Erythroblast (primary cell): ENCODE results near the gene AGTPBP1.

Experiments used
- DNase-seq, 2 experiments: peaks; one replicate each; lab custom pipeline; 2025; lab: John Stamatoyannopoulos, UW
- GATA1 ChIP-seq: IDR thresholded peaks from 2 replicates; pipeline ENCODE4 v1.6.1; 2011; ENCODE audit warnings: low read depth, mild to moderate bottlenecking, control low read depth, low read length, moderate library complexity
- POLR2A ChIP-seq: IDR thresholded peaks from 2 replicates; pipeline ENCODE4 v1.6.1; 2011; ENCODE audit warnings: mild to moderate bottlenecking, low read length

AGTPBP1 gene

GRCh38 chr9:85569988-85570387, 171.8 kb downstream of the AGTPBP1 start:
- TF ChIP-seq GATA1 (no peak), POLR2A (no peak)
- no peak for DNase-seq

GRCh38 chr9:85559526-85559925, 182.2 kb downstream of the AGTPBP1 start:
- DNase-seq: no peak
- TF ChIP-seq GATA1: no peak
- TF ChIP-seq POLR2A: no peak

- no peak for DNase-seq
- no peak for TF ChIP-seq POLR2A
- TF ChIP-seq GATA1: no peak
Measured at GRCh38 chr9:85554349-85554748, 187.4 kb downstream of the AGTPBP1 start.

- DNase-seq: no peak
Measured at GRCh38 chr9:85553475-85553874, 188.3 kb downstream of the AGTPBP1 start.

GRCh38 chr9:85547599-85547998, 194.2 kb downstream of the AGTPBP1 start:
- TF ChIP-seq GATA1 (no peak), POLR2A (no peak)
- no peak for DNase-seq

More at GRCh38 chr9:85553475-85553874, 188.3 kb downstream of the AGTPBP1 start:
- TF ChIP-seq POLR2A (no peak), GATA1 (no peak)

GRCh38 chr9:85543196-85543595, 198.6 kb downstream of the AGTPBP1 start:
- TF ChIP-seq GATA1: no peak
- no peak for DNase-seq

- TF ChIP-seq GATA1 (no peak), POLR2A (no peak)
- no peak for DNase-seq
Measured at GRCh38 chr9:85541876-85542275, 199.9 kb downstream of the AGTPBP1 start.

GRCh38 chr9:85536514-85536913, 205.2 kb downstream of the AGTPBP1 start:
- no peak for TF ChIP-seq POLR2A
- TF ChIP-seq GATA1: no peak
- DNase-seq: no peak

GRCh38 chr9:85536076-85536475, 205.7 kb downstream of the AGTPBP1 start:
- TF ChIP-seq GATA1 (no peak), POLR2A (no peak)
- DNase-seq: no peak

GRCh38 chr9:85534340-85534739, 207.4 kb downstream of the AGTPBP1 start:
- TF ChIP-seq GATA1: no peak
- no peak for TF ChIP-seq POLR2A
- no peak for DNase-seq

- DNase-seq: no peak
- TF ChIP-seq GATA1 (no peak), POLR2A (no peak)
Measured at GRCh38 chr9:85533538-85533937, 208.2 kb downstream of the AGTPBP1 start.

GRCh38 chr9:85530721-85531120, 211.0 kb downstream of the AGTPBP1 start:
- no peak for DNase-seq
- TF ChIP-seq POLR2A (no peak), GATA1 (no peak)

- no peak for DNase-seq
- TF ChIP-seq POLR2A (no peak), GATA1 (no peak)
Measured at GRCh38 chr9:85528607-85529006, 213.1 kb downstream of the AGTPBP1 start.

- DNase-seq: no peak
- TF ChIP-seq GATA1 (no peak), POLR2A (no peak)
Measured at GRCh38 chr9:85528142-85528541, 213.6 kb downstream of the AGTPBP1 start.

GRCh38 chr9:85527331-85528020, 214.3 kb downstream of the AGTPBP1 start:
- TF ChIP-seq GATA1 (no peak), POLR2A (no peak)
- DNase-seq: no peak

- no peak for DNase-seq
- no peak for TF ChIP-seq POLR2A
Measured at GRCh38 chr9:85524531-85524930, 217.2 kb downstream of the AGTPBP1 start.
